IPS DF 19.7 (cell line): ENCODE data around the gene ZNF576.
"Not testable (repeated sequence)": the region's sequence is repeated elsewhere in the genome, so short reads cannot be mapped to it uniquely, and the experiment has no call there.

Experiments used
- DNase-seq: peaks from one replicate; pipeline ENCODE4 v3.0.0-alpha.2; 2013; ENCODE audit warnings: low read depth, low spot score

Gene ZNF576

DNA sequence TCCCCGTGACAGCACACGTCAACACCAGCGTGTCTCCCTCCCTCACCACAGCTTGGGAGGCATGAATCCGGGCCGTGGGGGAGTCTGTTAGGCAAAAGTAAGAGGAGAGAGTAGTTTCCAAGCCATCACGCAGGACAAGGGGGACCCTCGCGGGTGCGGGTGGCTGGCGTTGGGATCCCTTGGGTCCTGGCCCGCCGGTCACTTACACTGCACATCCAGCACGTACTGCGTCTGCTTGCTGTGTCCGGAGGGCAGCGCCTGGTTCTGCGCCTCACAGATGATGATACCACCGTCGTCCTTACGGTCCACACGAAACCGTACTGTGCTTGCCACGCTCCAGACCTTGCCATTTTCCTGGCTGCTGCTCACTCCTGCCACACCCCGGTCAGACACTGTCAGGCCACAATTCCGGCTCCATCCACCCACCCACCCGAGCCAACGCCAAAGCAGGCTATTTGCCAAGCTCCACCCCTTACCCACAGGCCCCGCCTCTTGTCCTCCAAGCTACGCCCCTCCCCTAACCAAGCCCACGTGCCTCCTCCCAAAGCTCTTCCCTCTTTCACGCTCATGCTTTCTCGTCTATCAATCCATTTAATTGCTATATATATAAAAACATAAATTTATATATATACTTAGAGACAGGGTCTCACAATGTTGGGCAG lies 29.7 kb downstream of the ZNF576 start:
- DNase-seq: no peak

DNA sequence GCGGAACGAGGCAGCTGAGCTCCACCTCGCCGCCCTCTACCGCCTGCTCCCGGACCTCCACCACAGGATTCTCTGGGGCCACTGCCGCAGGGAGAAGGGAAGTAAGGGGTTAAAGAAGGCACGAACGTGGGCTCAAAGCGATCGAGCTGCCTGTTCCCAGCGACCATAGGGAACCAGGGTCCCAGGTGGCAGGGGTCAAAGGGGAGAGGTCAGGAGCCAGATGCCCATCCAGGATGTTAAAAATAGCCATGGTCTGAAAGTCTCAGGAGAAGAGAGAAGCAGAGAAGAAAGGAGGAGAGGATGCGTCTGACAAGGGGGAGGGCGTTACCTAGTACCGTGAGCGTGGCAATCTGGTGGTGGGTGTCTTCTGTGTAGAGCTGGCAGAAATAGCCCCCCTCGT lies 30.4 kb downstream of the ZNF576 start:
- no peak for DNase-seq

DNA sequence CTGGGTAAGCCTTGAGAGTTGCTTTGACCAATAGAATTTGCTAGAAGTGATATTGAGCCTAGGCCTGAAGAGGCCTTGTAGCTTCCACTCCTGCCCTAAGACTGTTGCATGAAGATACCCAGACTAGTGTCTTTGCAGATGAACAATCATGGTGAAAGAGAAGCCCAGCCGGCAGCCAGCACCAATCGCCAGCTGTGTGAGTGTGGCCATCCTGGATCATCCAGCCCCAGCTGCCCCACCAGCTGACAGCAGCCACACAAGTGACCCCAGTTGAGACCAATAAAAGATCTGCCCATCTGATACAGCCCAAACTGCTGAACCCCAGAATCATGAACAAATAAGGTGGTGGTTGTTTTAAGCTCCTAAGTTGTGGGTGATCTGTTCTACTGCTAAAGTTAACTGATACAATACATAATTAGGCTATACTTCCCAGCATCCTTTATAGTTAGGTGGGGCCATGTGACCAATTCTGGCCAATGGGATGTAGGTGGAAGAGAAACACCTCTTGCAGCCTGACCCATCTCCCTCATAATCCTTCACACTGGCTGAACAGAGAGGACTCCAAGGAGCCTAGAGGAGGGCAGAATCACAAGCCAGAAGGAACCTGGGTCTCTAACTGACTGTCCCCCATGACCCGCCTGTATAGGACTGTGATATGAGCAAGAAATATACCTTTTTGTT lies 32.4 kb downstream of the ZNF576 start:
- DNase-seq: no peak

DNA sequence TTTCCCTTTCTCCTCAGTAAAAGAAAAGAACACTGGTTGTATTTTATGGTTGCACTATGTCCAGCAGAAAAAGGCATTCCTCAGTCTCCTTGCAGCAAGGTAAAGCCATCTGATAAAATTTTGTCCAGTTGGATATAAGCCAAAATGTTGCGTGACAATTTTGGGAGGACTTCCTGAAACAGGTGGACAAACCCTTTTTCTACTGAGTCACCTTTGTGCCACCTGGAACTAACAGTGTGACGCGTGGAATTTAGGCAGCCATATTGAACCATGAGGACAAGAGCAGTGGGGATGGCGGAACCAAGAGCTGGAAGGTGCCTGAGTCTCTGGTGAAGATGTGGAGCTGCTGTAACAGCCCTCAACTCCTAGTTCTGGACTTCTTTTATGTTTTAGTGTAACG lies 35.1 kb downstream of the ZNF576 start:
- DNase-seq: no peak

DNA sequence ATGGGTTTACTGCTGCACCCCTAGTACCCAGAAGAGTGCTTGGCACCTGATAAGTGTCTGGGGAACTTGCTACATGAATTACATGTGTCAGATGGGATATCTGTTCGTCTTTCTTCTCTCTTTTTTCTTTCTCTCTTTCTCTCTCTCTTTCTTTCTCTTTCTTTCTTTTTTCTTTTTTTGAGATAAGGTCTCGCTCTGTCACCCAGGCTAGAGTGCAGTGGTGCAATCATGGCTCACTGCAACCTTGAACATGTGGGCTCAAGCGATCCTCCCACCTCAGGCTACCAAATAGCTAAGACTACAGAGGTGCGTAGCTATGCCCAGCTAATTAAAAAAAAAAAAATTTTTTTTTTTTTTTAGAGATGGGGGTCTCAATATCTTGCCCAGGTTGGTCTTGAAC lies 37.1 kb downstream of the ZNF576 start:
- DNase-seq: no peak

DNA sequence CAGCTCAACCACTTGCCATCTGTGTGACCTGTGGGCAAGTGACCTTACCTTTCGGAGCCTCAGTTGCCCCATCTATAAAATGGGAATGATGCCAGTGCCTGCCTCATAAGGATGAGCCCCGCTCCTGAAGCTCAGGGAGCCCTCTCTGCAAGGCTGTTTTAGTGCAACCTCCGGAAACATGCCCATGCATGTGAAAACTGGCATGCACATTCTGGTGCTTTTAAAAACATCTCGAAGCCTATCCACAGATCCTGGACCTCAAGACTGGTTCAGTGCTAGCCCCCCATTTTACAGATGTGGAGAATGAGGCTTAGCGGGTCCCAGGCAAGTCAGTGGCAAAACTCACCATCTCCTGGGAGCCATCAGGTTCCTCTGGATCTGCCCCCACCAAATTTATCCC lies 37.7 kb downstream of the ZNF576 start:
- DNase-seq: no peak

DNA sequence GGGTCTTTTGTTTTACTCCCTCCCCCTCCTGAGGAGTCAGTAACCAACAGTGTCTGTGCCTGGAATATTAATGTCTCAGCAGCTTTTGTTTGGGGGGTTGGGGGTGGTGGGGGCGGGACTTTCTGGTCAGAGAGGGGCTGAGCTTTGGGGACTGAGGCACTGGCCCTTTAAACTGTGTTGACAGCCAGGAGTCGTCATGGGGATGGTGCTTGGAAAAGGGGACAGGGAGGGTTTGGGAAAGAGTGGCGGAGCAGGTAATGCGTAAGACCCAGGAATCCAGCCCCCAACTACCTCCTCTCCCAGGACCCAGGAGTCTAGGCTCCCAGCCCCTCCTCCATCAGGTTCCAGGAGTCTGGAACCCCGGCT lies 38.1 kb downstream of the ZNF576 start:
- no peak for DNase-seq

DNA sequence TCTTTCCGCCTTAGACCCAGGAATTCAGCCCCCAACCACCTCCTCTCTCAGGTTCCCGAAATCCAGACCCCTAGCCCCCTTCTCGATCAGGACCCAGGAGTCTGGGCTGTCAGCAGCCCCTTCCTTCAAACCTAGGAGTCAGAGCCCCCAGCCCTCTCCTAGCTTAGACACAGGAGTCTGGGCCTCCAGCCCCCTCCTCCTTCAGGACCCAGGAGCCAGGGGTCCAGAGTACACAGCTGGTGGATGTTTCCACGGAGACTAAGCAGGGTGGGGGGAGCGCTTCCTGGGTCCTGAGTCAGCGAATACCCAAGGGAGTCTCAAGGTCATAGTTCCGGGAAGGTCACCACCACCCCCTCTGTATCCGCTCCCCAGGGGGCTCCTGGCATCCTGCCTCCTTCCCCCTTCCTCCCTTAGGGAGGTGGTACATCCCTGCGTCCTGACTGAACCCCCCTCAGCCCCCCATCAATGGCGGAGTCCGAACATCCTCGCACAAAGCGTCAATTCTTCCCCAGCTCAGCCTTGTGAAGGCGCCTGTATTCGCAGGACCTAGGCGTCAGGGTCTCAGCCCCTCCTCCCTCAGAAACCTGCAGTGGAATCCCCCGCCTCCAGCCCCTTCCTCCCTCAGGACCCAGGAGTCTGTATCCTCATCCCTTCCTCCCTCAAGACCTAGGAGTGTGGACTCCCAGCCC lies 38.6 kb downstream of the ZNF576 start:
- no peak for DNase-seq

DNA sequence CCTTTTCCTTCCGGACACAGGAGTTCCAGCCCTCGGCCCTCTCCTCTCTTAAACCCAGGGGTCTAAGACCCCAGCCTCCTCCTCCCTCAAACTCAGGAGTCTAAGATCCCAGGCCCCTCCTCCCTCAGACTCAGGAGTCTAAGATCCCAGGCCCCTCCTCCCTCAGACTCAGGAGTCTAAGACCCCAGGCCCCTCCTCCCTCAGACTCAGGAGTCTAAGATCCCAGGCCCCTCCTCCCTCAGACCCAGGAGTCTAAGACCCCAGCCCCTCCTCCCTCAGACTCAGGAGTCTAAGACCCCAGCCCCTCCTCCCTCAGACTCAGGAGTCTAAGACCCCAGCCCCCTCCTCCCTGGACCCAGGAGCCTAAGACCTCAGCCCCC lies 39.2 kb downstream of the ZNF576 start:
- not testable (repeated sequence) for DNase-seq

DNA sequence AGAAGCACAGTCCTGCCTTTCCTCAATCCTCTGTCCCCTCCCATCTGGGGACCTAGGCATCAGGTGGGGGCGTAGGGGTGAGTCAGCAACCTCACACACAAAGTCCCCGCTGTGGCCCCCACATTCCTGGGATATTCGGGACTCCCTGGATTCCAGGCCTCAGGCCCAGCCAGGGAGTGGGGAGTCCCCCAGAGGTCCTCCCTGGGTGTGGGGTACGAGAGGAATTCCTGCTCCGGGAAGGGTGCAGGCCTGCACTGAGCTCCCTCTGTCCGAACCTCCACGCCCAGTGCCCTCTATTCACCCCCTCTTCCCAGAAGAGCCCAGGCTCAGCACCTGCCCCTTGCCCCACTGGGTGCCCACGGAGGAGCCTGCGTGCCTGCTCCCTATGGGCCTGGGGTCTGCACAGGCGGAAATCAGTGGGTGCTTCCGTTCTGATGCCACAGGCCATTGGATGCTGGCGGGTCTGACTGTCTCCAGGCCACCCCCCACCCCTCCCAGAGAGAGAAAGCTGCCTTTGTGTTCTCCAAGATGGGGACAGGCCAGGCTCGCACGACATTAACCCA lies 39.8 kb downstream of the ZNF576 start:
- DNase-seq: peak; percentile 38

DNA sequence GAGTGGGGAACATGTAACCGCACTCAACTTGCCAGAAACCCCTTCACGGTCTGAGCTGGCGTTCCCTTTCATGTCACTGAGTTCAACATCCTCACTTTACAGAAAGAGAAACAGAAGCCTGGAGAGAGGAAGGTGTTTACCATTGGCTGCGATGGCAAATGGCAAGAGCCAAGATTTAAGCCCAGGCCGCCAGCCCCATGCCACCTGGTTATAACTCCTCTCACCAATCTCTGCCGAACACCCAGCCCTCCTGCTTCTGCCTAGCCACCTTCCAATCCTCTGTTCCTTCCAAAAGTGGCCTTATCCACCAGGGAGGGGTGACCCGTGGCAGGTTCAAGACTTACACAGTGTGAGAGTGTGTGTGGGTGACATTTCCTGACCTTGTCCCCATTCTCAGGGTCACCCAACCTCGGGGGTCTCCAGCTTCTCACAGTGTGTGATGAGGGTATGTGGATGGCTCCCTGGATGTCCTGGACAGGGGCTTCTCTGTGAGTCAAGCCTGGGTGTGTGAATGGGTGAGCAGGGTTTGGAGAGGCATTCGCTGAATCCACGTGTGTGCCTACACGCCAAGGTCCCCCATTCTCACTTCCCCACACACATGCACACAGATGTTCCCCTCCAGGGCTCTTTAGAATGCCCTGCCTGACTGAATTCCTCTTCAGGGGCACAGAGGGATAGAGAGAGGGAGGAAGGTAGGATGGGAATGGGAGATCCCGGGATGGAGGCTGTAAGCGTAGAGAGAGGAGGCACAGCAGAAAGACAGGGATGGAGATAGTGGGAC lies 42.0 kb downstream of the ZNF576 start:
- no peak for DNase-seq

DNA sequence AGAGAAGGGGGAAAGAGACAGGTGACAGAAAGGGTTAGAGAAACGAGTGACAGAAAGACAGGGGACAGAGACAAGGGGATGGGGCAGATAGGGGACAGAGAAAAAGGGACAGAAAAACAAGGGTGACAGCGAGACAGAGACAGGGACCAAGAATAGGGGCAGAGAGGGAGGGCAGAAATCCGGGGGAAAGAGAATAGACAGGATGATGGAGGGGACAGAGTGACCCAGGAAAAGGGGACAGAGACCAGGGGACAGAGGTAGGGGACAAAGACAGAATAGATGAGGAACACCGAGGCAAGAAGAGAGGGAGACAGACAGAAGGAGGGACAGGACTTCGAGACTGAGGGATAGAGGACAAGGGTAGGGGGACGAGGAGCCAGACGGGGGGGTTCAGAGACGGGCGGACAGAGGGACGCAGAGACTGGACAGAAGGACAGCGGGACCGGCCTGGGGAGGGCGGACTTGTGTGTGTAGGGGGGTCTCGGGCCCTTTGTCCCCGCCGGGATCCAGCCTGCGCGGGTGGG lies 42.7 kb downstream of the ZNF576 start:
- no peak for DNase-seq

DNA sequence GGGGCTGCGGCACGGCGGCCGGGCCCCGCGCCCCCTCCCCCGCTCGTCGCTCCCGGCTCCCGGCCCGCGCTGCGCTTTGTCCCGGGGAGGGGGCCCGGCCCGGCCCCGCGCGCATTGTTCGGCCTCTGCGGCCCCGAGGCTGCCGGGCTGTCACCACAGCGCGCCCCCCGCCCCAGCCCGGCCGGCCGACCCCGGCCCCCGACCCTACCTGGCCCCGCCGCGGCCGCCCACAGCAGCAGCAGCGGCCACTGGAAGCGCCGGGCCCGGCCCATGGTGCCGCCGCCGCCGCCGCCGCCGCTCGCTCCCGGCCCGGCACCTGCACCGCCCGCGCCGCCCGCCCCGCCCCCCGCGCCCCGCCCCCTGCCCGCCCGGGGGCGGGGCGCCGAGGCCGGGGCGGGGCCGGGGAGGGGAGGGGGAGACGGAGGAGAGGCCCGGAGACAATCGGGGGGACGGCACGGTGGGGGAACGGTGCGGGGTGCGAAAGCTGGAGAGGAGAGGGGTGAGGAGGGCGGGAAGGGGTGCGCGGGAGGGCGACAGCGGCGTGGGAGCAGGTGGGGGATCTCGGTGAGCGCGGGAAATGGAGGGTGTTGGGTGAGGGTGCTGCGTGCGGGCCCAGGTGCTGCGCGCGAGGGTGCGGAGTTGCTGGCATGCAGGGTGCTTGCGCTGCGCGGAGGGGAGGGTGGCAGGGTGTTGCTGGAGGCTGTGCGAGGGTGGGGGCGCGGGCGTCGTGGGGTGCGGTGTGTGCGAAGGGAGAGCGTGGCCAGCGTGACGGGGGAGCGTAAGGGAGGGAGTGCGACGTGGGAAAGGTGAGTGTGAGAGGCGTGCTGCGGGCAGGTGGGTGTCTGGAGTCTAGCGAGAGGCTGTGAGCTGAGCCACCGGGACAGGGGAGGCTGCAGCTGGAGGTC lies 43.4 kb downstream of the ZNF576 start, which contains the start of gene CADM4:
TSS of gene CADM4 (minus strand) at position 332 of the 905 bp plus-strand sequence. CDS start at position 272, 60 bp downstream.
- DNase-seq: no peak

DNA sequence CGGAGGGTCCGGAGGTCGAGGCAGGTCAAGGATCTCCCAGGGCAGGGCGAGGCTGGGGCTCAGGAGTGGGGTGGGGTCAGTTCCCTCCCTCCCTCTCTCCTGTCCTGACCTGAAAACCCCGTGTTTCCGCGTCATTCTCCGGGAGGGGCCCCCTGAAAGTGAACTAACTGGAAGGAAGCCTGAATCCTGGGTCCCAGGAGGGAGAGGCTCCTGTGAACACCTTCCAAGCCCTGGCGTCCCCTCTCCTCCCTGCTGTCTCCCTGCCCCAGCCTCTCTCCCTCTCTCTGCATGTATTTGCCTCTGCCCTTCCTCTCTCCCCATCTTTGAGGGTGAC lies 44.0 kb downstream of the ZNF576 start:
- DNase-seq: no peak

DNA sequence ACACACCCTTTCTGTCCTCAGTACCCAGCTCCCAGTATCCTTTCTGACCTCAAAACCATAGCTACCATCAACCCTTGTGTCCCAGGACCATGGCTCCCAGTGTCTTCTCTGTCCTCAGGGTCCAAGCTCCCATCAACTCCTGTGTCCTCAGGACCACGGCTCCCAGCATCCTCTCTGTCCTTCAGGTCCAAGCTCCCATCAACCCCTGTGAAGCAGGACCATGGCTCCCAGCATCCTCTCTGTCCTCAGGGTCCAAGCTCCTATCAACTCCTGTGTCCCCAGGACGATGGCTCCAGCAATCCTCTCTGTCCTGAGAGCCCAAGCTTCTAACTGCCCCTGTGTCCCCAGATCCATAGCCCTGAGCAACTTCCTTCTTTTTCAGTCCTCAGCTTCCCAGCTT lies 44.9 kb downstream of the ZNF576 start:
- no peak for DNase-seq

DNA sequence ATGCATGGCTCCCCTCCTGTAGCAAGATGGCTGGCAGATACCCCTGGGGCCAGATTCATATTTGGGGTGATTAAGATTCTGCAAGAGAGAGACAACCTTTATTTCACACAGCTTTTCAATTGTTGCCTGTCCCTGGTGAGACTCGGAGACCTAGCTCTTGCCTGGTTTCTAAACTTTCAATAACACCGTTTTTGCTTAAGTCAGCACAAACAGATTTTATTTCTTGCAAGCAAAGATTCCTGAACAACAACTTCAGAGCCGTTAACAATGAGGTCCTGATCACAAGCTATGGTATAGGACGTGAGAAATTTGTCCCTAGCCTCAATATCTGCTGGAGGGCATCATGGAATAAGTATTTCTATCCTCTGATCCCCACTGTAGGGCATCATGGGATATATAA lies 46.1 kb downstream of the ZNF576 start:
- DNase-seq: no peak

DNA sequence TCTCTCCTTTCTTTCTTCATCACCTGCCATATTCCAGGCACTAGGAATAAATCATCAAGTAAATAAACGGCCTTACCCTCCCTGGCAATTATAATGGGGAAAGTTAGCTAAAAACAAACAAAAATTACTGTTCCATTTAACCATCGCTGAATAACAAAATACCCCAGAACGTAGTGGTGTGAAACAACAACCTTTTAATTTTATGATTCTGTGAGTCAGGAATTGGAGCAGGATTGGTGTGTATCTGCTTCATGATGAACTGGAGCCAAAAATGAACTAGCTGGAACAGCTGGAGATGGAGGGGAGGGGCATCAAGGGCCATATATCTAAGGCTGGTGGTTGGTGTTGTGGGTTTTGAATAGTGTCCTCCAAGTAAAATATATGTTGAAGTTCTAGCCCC lies 46.9 kb downstream of the ZNF576 start:
- no peak for DNase-seq

DNA sequence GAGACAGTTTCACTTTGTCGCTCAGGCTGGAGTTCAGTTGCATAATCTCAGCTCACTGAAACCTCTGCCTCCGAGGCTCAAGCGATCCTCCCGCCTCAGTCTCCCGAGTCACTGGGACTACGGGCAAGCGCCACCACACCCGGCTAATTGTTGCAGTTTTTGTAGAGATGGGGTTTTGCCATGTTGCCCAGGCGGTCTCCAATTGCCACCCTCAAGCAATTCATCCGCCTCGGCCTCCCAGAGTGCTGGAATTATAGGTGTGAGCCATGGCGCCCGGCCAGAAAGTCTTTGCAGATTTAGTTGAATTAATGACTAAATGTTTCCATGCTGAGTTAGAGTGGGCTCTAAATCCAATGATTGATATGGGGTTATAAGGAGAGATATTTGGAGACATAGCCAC lies 47.8 kb downstream of the ZNF576 start:
- DNase-seq: no peak

DNA sequence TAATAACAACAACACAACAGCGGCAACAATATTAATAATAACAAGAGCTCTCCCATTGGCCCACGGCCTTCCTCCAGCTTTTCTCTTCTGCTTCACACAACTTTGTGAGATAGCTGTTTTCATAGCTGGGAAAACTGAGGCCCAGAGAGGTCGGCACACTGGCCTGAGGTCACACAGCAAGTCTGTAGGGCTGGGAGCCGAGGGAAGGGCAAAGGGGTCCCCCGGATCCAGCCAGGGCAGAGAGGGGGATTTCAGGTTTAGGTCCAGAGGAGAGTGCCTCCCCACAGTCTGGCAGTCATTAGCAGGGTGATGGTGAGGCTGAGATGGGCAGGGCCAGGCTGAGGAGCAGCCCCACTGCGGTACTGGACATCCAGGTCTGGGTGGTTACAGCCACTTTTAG lies 52.2 kb downstream of the ZNF576 start:
- no peak for DNase-seq

DNA sequence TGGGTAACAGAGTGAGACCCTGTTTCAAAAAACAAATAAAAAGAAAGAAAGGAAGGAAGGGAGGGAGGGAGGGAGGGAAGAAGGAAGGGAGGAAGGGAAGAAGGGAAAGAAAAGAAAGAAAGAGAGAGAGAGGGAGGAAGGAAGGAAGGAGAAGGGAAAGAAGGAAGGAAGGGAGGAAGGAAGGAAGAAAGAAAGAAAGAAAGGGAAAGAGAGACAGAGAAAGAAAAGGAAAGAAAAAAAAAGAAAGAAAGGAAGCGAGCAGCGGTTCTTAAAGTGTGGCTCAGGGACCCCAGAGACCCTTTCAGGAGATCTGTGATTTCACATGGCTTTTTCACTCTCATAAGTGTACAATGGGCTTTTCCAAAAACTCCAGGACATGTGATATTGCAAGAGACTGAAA lies 53.1 kb downstream of the ZNF576 start:
- DNase-seq: no peak

DNA sequence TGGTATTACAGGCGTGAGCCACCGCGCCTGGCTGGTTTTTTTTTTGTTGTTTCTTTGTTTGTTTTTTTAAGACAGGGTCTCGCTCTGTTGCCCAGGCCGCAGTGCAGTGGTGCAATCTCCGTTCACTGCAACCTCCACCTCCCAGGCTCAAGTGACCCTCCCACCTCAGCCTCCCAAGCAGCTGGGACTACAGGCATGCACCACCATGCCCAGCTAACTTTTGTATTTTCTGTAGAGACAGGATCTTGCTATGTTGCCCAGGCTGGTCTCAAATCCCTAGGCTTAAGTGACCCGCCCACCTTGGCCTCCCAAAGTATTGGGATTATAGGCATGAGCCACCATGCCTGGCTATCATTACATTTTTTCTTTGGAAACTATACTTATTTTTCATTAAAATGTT lies 53.9 kb downstream of the ZNF576 start:
- not testable (repeated sequence) for DNase-seq
